Skeletal muscle cell (primary cell): ENCODE measurements around the gene FSTL5.
"Not testable (repeated sequence)": the region's sequence is repeated elsewhere in the genome, so short reads cannot be mapped to it uniquely, and the experiment has no call there.

ENCODE experiments used
- DNase-seq: peaks from one replicate; pipeline ENCODE4 v3.0.0-alpha.2; 2010; ENCODE audit warnings: low read depth
- H3K4me3 ChIP-seq: 2 replicates; pipeline ENCODE4 v1.5.1; 2011; ENCODE audit warnings: low read depth, mild to moderate bottlenecking, control low read depth, low read length, moderate library complexity

Gene FSTL5

DNA sequence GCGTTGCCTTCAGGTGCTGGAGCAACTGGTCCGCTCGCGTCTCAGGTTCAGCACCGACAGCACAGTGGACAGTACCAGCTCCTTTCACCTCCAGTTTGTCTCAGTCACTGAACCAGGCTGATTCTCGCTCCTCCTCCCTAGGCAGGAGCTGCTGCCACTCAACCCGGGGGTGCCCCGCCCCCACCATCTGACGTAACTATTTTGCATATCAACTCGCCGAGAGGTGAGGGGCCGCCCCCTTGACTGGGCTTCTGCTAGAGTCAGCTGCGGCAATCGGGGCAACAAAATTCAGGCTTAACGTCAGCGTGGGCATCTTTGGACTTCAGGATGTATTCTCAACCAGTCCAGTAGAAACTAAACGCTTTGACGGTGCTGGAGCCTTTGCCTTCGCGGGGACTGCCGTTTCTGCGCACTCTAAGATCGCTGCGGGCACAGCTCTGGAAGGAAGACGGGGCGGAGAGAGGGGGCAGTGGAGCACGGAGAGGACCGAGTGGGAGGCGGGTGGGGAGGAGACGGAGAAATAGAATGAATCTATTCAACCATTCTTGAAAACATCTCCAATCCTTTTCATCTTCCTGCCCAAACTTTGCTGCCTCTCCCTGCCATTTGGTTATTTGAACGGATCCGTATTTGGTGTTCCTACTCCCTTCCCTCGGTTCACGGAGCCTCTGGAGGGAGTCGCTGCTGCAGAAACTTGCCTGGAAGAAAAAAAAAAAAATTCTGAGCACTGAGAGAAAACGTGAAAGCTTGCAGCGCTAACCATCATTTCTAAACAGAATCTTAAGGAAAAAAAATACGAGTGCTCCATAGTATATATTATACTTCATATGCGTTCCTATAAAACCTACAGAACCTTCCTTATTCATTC, at the start of gene FSTL5:
Gene FSTL5, minus strand, starts transcription at position 109 of the 868 bp plus-strand sequence. CDS start 52,604 bp downstream, outside the sequence.
- H3K4me3 ChIP-seq: peak within 1 kb of the TSS; percentile 57
- peak; percentile 7 for DNase-seq

DNA sequence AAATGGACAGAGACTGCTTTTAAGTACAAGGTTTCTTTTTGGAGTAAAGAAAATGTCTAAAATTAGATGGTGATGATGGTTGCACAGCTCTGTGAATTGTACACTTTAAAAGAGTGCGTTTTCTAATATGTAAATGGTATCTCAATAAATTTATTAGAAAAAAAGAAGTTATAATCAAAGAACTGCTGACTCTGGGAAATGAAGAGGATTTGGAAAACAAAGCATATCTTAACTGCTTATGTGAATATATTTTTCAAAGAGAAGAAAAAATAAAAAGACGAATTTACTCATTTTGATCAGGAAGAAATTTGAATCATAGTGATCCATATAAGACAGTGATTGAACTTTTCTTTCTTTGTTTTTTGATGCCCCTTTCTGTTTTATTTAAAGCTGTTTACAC, 45.9 kb upstream of the FSTL5 start:
- no peak overlapping the region for H3K4me3 ChIP-seq

DNA sequence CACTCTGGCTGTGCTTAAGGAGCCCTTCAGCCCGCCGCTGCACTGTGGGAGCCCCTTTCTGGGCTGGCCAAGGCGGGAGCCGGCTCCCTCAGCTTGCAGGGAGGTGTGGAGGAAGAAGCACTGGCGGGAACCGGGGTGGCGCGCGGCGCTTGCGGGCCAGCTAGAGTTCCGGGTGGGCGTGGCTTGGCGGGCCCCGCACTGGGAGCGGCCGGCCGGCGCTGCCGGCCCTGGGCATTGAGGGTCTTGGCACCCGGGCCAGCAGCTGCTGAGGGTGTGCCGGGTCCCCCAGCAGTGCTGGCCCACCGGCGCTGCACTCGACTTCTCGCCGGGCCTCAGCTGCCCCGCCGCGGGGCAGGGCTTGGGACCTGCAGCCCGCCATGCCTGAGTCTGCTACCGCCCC, 39.7 kb upstream of the FSTL5 start:
- DNase-seq, H3K4me3 ChIP-seq: not testable (repeated sequence)

More for the DNA sequence above, 45.9 kb upstream of the FSTL5 start:
- DNase-seq: no peak

DNA sequence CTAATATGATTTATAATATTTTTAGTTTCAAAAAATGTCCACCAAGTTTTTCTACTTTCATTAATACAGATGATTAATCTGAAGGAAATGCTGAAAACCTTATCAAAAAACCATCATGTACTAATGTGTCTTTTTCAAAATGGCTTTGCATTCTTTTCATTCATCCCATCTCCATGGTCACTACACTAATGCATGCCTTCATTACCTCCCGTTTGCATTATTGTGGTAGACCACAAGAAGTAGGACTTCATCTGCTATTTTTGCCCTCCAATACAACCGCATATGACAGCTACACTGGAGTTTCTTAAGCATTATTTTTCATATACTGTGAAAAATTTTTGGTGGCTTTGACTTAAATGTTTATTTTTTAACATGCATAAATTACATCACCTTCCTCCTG, 37.9 kb upstream of the FSTL5 start:
- DNase-seq: no peak
- no peak overlapping the region for H3K4me3 ChIP-seq

DNA sequence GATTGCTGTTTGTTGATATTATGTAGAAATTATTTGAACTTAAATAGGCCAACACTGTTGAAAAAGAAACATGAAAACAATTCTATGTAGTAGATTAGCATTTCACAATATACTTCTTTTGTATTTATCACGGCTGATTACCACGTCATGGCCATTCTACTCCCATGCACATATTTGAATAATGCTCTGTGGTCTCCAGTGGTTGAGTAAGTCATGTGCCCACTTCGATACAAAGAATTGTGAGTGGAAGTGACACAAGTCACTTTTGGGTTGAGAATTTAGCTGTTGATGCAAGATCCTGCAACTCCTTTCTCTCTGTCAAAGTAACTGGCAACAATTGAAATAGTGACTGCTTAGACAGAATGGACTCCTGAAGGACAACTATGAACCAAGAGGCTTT, 6.7 kb upstream of the FSTL5 start:
- DNase-seq: no peak
- no peak overlapping the region for H3K4me3 ChIP-seq

DNA sequence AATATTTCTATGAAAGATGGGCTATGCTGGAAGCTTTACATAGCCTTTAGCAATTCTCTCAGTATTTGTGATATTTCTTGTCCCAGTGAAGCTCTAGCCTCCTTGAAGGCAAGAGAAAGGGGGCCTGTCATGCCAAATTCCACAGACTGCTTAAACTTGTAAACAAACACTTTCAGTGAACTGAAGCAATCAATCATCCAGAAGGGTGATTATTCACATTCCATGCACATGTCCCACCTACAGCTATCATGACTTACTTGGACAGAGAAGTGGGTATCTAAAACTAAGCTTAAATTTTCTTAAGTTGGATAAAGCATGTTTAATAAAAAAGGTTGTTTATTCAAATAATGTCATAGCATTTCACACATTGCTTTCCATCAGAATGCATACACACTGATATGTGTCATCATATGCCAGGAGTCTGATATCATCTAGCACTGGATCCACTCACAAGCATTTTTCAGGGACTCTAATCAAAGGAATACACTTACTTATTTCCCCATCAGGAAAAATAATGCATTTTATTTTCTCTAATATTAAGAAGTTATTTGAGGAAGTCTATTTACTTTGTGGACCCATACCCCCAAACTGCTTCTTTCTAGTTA, 1.2 kb upstream of the FSTL5 start:
- peak overlapping the region; percentile 57 for H3K4me3 ChIP-seq
- no peak for DNase-seq

DNA sequence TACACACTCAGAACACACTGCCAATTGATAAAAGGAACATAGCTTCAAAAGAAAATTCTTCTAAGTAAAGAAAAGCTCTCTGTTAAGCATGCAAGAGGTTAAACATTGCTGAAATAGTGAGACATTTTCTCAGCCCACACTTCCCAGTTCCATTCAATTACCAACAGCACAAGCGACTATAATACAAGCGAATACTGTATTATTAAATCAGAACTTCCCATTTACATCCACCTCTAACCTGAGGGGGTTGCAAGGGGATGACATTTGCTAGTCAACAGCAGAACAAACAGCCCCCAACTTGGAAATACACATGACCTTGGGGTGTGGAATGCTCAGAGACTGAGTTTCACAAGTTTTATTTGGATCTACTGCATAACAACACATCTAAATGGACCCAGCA, 1.1 kb downstream of the FSTL5 start:
- DNase-seq: no peak
- H3K4me3 ChIP-seq: no peak overlapping the region

DNA sequence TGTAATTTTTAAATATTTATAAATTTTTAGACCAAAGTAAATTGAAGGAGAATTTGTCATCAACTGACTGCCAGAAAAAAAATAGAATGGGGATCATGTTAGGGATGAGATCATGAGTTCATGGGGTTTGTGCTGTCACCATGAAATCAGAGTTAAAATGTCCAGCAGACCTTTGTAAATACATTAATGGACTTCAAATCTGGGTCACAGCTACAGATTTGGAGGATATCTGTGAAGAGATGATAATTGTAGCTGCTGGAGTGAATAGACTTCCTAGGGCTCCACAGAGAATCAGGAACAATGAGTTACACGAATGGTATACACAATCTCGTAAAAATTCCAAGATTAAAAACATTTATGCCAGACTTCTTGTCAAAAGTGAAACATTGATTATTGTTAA, 6.6 kb downstream of the FSTL5 start:
- H3K4me3 ChIP-seq: no peak overlapping the region
- DNase-seq: no peak

DNA sequence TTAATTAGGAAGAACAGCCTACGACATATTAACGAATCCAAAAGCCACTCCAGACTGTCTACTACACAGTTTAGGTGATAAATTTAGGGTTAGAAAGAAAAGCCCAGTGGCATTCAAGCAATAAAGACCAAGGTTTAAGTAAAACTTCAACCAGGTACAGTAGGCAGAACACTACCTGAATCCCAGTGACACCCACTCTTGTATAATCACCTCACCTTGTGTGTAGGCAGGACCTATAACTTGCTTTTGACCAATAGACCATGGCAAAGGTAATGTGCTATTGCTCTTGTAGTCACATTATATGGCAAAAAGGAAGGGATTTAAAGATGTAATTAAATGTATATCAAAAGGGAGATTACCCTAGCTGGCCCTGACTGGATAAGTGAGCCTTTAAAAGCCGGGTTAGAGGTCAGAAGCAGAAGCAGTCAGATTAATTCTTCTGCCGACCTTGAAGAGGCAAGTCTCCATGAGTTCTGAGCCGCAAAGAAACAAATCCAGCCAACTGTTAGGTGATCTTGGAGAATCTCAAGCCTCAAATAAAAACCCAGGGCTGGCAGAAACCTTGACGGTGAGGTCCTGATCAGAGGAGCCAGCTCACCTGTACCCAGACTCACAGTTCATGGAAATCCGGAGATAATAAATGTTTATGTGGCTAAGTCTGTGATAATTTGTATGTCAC, 8.8 kb downstream of the FSTL5 start:
- DNase-seq: no peak

DNA sequence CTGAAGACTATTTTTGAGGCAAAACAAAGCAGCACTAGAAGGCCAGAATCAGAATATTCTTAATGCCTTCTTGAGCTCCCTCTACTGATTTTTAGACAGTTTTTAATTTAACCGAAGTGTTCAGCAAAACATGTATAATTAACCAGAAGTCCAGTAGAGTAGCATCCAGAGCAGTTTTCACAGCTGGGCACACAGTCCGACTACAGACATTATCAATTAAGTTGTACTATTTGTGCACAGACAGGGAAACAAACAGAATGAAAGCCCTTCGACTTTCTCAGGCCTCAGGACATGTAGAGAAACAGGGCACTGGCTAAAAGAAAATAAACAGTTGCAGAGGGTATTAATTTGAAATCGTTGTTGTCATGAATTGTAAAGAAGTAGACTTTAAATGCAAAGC, 11.9 kb downstream of the FSTL5 start:
- no peak for DNase-seq
- H3K4me3 ChIP-seq: no peak overlapping the region

More for the DNA sequence above, 8.8 kb downstream of the FSTL5 start:
- no peak overlapping the region for H3K4me3 ChIP-seq

DNA sequence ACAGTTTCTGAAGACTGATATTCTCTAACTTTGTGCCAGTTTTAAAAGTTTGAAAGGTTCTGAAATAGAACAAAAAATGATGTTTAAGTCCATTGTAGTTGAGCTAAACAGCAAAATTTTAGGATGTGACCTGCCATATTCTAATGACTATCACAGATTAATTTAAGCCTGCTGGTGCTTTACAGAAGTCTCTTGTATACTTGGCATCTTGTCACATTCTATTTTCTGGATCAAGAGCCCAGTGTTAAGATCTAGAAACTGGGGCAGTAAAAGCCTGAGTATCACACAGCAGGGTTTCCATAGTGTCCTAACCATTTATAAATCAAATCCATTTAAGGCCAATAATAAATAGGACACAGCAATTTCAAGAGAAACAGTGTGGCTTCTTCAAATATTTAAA, 12.4 kb downstream of the FSTL5 start:
- no peak overlapping the region for H3K4me3 ChIP-seq
- DNase-seq: no peak

DNA sequence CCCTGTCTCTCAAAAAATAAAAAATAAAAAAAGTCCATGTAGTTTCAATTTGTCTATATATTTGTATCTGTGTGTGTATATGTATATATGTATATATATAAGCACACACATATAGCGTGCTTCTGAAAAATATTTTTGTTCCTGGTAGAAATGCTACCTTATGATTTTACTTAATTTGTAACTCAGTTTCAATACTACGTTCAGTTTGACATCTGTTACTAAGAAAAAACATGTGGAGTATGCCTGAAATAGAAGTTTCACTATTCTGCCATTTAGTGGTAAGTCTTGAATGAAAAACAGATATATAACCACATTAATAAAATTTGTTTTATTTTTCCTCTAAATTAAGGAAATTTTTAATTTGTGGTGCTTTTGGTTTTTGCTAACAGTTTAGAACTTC, 14.2 kb downstream of the FSTL5 start:
- no peak overlapping the region for H3K4me3 ChIP-seq
- DNase-seq: no peak

DNA sequence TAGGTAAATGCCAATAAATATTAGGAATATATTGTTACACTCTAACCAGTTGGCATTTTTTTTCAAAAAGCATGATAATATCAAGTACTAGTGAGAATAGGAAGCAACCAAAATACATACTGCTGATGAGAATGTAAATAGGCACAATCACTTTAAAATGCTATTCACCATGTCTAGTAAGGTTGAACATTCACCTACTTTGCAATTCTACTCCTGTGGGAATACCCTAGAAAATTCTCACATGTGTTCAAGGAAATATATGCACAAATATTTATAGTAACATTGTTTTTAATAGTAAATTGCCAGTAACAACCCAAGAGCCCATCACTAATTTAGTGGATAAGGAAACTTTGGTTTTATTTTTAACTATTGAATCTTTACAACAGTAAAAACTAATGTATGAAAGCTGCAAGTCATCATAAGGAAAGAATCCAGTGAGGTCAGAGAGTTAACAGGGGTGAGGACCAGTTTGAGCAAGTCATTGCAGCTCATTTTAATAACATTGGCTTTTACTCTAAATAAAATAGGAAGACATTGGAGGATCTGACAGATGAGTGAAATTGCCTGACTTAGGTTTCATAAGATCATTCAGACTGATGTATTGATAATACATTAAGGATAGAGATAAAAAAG, 23.6 kb downstream of the FSTL5 start:
- no peak overlapping the region for H3K4me3 ChIP-seq
- DNase-seq: no peak

DNA sequence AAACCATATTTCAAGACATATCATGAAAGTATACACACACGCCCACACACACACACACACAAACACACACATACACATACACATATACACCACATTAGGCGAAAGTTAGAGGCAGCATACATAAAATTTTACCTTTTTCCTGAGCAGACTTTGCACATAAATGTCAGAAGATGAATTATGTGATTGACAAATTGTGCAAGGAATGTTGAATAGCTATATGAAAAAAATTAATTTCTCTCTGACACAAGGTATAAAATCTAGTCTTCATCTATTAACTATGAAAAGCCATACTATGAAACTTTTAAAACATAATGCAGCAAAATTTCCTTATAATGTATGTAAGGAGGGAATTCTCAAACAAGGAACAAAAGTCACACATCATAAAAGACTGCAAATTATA, 24.4 kb downstream of the FSTL5 start:
- no peak for DNase-seq

DNA sequence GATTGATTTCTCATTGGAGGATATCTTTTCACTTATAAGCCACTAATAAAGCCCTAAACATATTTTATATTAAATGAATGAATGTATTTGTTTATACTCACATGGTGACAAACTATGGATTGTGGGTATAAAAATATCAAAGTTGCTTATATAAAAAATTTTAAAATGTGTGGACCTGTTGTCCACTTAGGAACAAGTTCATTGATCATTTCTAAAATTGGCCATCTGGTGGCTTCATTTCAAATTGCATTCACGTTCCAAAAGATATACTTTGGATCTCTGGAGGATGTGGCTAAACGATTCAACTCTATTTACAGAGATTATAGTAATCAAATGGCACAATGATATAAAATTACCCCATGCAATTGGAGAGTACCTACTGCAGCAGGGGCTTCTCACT, 32.5 kb downstream of the FSTL5 start:
- no peak for DNase-seq
- H3K4me3 ChIP-seq: no peak overlapping the region

More for the DNA sequence above, 24.4 kb downstream of the FSTL5 start:
- H3K4me3 ChIP-seq: no peak overlapping the region

DNA sequence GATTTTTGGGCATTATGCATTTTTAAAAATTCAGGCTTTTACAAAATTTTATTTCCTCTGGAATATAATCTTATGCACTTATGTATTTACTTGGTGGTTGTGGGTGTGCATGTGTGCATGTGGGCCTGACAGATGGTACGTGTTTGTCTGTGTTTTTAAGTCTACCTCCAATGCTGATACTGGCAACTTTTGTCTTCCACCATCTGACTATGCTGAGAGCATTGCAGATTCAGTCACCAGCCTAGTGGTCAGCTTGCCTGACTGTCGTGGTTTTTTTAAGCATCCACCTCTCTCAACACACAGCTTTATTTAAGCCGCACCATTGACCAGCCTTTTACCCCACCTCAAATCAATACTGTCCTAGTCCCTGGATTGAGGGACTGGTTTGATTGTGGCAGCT, 37.1 kb downstream of the FSTL5 start:
- DNase-seq: no peak

DNA sequence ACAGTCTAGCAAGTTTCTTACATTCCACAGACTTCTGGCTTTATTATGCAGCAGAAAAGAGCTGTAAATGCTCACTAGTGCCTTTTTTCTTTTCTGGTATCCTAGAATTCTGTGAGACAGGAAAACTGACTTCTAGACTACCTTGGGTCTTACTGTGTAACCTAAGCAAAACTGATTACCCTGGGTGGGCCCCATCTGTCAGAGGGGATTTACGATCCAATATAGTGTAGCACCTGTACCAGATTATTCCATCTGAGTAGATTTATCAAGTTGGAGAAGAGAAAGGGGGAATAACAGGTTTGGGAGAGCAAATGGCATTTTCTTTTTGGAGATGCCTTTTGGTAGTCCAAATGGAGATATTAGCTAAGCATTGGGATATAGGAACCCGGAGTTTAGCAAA, 46.7 kb downstream of the FSTL5 start:
- H3K4me3 ChIP-seq: no peak overlapping the region
- DNase-seq: no peak

More for the DNA sequence above, 37.1 kb downstream of the FSTL5 start:
- H3K4me3 ChIP-seq: no peak overlapping the region

DNA sequence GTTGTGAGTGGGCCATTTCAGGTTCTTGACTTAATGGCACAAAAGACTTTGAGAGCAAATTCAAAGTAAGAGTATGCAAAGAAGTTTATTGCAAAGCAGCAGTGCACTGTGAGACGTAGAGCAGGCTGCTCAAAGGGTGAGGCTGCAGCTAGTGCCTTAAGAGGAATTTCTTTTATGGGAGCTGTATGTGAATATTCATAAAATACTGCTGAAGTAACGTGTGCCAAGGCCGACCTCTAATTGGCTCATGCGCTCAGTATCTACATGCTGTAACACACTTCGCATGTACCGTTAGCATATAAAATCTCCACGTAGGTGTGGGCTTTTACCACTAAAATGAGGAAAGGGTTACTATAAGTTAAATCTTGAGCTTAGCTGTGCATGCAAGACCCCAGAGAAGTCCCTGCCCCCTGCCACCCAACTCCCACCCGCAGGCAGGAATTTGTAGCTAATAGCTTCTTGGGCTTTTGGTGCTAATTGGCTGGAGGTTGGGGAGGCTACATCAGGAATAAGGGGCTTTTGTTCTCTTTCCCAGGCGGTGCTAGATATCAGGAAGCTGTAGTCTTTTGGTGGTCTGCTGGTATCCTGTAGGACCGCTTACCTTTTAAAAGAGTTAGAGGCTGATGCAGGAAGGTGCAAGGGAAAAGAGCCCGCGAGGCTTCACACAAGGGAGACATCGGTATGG, 47.6 kb downstream of the FSTL5 start:
- no peak for DNase-seq
- H3K4me3 ChIP-seq: no peak overlapping the region

DNA sequence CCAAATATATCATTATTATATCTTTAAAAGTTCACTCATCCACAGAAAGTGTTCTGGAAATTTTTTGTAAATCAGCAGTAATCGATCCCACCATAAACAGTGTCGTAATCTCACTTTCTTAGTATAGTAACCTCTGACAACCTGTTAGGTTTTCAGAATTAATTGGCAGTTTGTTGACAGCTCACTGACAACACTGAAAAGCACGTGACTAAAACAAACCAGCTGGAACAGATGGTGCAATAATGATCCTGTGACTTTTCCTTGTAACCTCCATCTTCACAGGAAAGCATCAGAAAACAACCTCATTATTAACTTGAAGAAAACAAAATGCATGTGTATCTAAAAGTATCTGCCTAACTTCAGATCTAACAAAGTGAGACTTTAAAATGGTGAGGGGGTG, 48.5 kb downstream of the FSTL5 start:
- no peak overlapping the region for H3K4me3 ChIP-seq
- DNase-seq: no peak
